HepG2 (cell line): ENCODE measurements around the gene NUDT2.

Experiments used
- ELF1 ChIP-seq: sonication (generic); formaldehyde crosslinking; IDR thresholded peaks from 2 replicates; pipeline ENCODE4 v1.4.0; 2020; ENCODE audit warnings: missing genetic modification reagents
- JUN ChIP-seq: sonication (generic); formaldehyde crosslinking; IDR thresholded peaks from 2 replicates; pipeline ENCODE4 v1.4.0; 2020; ENCODE audit warnings: mild to moderate bottlenecking, missing genetic modification reagents
- ZBTB1 ChIP-seq: sonication (generic); formaldehyde crosslinking; IDR thresholded peaks from 2 replicates; pipeline ENCODE4 v1.4.0; 2020; ENCODE audit warnings: missing genetic modification reagents, borderline replicate concordance
- ZKSCAN1 ChIP-seq: fragments of 150-350 bp; IDR thresholded peaks from 2 replicates; pipeline ENCODE4 v1.6.1; 2014; ENCODE audit warnings: low read length
- ZNF317 ChIP-seq: sonication (generic); formaldehyde crosslinking; IDR thresholded peaks from 2 replicates; pipeline ENCODE4 v1.5.0; 2020; ENCODE audit warnings: mild to moderate bottlenecking, missing genetic modification reagents
- ZNF572 ChIP-seq: sonication (generic); formaldehyde crosslinking; IDR thresholded peaks from 2 replicates; pipeline ENCODE4 v1.5.1; 2020; ENCODE audit warnings: mild to moderate bottlenecking, missing genetic modification reagents
- TF ChIP-seq, protein P1 (sequence below): sonication (generic); formaldehyde crosslinking; IDR thresholded peaks from 2 replicates; pipeline ENCODE4 v1.5.0; 2020; ENCODE audit warnings: mild to moderate bottlenecking, missing genetic modification reagents, moderate library complexity

DNA sequence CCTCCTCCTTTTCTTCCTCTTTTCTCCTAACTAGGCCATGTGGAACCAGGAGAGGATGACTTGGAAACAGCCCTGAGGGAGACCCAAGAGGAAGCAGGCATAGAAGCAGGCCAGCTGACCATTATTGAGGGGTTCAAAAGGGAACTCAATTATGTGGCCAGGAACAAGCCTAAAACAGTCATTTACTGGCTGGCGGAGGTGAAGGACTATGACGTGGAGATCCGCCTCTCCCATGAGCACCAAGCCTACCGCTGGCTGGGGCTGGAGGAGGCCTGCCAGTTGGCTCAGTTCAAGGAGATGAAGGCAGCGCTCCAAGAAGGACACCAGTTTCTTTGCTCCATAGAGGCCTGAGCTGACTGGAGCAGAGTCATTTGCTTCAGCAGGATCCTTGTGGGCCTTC, 13.7 kb downstream of the NUDT2 start:
- TF ChIP-seq, protein P1, sequence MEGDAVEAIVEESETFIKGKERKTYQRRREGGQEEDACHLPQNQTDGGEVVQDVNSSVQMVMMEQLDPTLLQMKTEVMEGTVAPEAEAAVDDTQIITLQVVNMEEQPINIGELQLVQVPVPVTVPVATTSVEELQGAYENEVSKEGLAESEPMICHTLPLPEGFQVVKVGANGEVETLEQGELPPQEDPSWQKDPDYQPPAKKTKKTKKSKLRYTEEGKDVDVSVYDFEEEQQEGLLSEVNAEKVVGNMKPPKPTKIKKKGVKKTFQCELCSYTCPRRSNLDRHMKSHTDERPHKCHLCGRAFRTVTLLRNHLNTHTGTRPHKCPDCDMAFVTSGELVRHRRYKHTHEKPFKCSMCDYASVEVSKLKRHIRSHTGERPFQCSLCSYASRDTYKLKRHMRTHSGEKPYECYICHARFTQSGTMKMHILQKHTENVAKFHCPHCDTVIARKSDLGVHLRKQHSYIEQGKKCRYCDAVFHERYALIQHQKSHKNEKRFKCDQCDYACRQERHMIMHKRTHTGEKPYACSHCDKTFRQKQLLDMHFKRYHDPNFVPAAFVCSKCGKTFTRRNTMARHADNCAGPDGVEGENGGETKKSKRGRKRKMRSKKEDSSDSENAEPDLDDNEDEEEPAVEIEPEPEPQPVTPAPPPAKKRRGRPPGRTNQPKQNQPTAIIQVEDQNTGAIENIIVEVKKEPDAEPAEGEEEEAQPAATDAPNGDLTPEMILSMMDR: no peak
- no peak for TF ChIP-seq ZNF317 (CRISPR knock-in tag)
- TF ChIP-seq JUN (CRISPR knock-in tag): no peak
- TF ChIP-seq ELF1 (CRISPR knock-in tag): no peak
- TF ChIP-seq ZBTB1 (CRISPR knock-in tag): no peak
- TF ChIP-seq ZKSCAN1: no peak
- TF ChIP-seq ZNF572 (CRISPR knock-in tag): no peak
